Inflammatory macrophage (primary cell): ENCODE measurements around the gene OSBPL9.
"Not testable (repeated sequence)": the region's sequence is repeated elsewhere in the genome, so short reads cannot be mapped to it uniquely, and the experiment has no call there.

Experiments used
- DNase-seq, 2 donors: peaks; one replicate each; pipeline ENCODE4 v3.0.0-alpha.2; 2020 to 2022

OSBPL9 gene

DNA sequence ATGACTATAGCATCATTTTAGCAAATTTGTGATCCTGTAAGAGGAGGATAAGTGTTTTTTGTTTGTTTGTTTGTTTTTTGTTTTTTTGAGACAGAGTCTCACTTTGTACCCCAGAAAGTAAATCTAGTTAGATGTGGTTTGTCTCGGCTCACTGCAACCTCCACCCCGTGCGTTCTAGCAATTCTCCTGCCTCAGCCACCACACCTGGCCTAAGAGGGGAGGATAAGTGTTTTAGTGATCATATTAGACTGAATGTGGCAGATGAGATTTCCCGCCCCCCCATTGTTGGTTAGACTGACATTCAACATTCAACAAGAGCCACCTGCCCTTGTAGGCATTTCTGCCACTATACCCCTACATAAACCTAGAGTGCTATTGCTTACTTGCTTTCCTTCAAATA is 98.5 kb downstream of the OSBPL9 start:
- no peak for DNase-seq

DNA sequence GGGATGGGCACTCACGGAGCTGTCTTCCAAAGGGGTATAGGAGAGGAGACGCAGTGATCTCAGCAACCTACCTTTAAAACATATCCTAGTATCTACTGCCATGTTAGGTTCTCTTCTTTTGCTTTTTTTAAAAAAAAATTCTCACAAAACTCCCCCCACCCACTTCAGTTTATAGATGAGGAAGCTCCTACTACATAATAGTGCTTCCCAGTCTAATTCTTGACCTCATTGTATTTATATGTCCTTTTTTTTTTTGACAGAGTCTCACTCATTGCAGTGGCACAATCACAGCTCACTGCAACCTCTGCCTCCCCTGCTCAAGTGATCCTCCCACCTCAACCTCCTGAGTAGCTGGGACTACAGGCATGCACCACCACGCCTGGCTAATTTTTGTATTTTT is 99.9 kb downstream of the OSBPL9 start:
- no peak for DNase-seq

DNA sequence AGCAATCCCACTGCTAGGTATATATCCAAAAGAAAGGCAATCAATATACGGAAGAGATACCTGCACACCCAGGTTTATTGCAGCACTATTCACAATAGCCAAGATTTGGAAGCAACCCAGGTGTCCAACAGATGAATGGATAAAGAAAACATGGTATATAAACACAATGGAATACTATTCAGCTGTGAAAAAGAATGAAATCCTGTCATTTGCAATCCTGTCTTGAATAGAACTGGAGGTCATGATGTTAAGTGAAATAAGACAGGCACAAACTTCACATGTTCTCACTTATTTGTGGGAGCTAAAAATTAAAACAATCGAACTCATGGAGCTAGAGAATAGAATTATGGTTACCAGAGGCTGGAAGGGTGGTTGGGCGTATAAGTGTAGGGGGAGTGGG is 101.0 kb downstream of the OSBPL9 start:
- DNase-seq: no peak

DNA sequence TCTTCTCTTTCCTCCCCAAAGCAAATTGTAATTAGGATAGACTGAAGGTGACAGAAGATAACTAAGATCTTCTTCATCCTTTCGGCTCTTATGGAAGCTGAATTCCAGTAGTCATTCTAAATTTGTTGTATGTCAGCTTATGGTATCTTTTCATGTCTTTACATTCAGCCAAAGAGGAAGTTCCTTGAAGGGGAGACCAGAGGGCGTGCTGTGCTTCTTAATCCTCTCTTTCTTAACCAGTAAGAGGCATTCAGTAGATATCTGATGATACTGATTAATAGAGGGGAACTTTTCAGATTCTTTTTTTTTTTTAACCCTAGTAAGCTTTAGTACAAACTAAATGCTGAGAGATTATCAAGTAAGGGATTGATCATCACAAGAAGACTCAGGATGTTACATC is 102.3 kb downstream of the OSBPL9 start:
- no peak for DNase-seq

DNA sequence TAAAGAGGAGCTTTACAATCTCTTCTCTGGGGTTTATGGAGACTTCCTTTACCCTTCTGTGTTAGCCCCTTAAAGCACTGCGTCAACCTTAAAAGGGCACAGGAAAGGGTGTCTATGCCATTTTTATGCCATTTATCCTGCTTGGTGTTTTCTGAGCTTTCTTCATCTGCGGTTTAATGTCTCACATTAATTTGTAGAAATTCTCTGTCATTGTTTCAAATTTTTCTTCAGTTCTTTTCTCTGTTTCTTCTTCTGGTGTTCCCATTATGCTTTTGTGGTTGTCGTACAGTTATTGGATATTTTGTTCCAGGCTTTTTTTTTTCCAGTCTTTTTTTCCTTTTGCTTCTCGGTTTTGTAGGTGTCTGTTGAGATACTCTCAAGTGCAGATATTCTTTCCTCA is 107.9 kb downstream of the OSBPL9 start:
- DNase-seq: no peak

DNA sequence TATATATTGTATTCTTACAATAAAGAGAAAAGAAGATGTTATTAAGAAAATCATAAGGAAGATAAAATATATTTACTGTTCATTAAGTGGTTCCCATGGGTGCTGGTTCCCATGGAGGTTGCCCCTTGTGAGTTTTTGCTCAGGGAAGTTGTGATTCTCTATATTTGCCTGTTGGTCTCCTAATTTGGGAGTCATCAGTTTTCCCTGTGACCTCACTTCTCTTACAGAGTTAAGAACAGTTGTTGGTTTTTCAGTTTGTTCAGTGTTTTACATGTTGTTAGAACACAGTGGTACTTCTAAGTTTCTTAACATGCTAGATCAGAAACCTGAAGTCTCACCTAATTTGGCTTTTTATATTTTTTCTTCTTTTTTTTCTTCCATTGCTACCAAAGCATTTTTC is 109.2 kb downstream of the OSBPL9 start:
- no peak for DNase-seq

DNA sequence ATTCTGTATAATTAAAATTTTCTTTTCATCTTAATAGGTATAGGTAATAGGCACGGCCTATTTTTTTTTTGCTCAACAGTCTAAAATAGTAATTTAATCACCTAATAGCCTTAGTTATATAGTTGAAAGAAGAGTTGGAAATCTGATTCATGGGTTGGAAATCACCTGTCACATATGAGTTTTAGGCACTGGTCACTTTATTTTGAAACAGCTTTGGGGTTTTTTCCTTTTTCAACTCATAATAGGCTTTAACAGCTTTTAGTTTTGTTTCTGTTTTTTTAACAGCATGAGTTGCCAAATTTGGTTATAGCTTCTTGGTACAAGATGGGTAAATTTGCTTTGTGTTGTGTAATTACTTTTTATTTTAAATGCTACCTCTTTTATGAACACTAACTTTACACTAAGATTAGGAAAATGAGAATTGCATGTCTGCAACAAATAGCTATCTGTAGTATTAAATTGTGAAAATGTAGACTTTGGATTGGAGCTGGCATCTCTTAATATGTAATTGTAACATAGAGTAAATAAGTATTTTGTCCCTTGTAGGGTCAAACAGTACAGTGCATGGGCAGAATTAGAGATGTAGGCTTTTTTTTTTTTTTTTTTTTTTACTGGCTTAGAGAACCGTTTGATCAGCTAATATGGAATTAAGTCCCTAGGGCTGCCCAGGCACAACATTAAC is 109.8 kb downstream of the OSBPL9 start:
- DNase-seq: no peak

DNA sequence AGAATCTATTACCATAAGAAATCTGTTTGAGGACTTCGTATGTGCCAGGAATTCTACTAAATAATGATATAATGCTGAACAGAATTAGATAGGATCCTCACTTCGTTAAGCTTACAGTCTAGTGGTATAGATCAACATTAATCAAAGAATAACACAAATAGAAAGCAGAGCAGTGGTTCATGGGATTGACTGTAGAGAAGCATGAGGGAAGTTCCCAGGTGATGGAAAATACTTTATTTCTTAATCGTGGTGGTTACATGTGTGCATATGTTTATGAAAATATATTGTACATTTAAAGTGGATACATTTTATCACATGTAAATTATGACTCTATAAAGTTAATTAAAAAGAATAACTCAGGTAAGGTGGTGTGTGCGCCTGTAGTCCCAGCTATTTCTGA is 110.5 kb downstream of the OSBPL9 start:
- no peak for DNase-seq

DNA sequence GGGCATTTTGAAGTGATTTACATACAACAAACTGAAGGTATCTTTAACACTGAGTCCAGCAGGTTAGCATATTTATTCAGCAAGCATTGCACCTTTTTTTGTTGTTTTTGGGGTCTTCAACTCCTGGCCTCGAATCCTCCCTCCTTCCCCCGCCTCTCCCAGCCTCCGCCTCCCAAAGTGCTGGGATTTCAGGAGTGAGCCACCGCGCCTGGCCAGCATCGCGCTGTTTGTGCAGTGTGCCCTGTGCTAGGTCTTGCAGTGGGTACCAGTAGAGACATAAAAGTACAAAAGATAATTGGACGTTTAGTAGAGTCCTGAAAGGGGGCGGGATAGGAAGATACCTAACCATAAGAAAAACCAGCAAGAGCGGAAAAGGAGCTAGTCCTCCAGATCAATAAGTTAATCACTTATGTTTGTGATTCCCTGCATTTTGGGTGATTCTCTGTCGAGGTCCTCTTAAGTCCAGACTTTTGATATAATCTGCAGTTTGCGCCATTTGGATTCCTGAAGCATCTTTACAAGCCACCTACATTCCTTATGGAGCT is 111.8 kb downstream of the OSBPL9 start:
- no peak for DNase-seq

DNA sequence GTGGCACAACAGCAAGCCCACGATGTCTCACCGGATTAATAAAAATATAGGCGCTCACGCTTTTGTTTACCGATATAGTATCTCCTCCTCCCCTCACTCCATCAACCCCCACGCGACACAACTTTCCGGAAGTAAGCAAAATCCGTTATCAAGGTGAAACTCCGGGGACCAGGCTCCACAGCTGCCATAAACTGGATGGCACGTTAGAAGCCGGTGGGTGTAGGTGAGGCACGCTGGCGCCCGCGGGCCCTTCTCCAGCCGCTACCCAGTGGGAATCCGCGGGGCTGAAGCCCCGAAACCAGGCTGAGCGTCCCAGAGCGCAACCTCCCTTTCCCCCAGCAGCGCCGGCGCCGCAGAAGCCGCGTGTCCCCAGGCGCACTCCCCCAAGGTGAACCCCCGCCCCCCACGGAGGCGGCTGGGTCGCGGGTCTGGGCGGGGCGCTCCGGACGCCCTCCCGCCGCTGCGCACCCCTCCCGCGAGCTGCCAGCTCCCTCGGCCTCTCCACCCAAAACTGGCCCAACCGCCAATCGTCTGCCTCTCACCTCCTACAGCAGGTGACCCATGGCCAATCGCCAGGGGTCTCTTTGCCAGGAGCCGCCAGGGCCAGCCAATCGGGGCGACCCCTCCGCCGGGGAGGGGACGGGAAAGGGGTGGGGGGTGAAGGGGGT is 112.4 kb downstream of the OSBPL9 start:
- peak; percentile 88 to 95 for DNase-seq

DNA sequence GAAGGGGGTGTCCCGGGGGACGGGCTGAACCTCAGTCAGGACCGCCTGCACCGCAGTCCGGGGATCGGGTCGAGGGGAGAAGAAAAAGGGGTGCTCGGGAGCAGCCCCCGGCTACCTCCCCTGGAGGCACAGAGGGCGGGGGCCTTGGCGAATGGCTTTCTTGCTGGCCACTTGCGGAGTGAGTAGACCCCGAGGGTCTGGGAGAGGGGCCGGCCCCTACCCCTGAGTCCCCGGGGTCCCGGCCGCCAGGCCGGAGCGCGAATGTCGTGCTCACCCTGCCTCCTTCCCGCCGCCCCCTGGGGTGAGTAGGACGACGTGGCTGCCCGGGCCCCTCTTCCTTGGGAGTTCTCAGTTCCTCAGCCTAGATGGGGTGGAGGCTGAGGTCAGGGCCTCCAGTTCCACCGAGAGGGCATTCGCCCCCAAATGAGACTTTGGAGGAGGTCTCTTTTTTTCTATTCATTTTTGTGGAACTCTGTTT is 113.0 kb downstream of the OSBPL9 start:
- DNase-seq: peak; percentile 16 to 40

DNA sequence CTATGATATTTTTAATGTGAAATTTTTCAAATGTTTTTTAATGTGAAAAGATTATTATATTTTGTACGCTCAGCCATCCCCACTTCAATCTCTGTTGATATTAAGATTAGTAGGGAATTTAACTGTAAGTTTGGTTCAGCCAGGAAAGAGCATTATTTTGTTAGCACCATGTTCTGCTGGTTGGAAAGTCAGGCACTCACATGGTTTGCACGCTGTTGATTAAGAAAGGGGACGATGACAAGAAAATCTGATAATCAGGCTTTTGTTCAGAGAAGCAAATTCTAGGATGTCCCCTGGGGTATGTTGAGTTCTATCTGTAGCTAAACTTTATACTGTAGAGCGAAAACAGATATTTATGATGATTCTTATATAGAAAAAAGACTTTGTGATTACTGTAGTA is 115.1 kb downstream of the OSBPL9 start:
- no peak for DNase-seq

DNA sequence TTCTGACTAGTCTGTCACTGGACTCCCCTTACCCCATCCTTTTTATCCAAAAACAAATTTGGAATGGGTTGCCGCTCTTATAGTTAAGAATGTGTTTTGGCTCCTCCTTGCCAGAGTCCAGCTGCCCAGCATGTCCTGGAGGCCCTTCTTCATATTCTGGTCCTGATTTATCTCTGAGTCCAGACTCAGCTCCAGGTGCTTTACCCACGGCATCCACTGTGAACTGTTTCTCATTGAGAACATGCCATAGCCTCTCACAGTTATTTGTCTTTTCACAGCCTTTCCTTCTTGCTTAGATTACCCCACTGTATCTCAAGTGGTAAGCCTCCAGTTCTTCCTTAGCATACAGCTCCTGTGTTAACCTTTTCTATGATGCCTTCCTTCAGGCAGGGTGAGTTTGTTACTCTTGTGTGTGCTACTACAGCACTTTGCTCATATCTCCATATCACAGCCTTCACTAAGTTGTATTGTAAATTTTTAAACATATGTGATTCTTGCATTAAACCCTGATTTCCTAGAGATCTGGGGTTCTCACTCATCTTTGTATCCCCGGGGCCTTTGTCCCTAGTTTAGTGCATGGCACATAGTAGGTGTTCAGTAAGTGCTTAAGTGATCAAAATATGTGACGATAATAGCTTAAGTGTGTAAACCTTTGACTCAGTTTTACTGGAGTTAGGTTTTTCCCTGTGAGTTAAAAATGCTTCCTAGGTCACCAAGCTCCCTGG is 116.0 kb downstream of the OSBPL9 start:
- no peak for DNase-seq

DNA sequence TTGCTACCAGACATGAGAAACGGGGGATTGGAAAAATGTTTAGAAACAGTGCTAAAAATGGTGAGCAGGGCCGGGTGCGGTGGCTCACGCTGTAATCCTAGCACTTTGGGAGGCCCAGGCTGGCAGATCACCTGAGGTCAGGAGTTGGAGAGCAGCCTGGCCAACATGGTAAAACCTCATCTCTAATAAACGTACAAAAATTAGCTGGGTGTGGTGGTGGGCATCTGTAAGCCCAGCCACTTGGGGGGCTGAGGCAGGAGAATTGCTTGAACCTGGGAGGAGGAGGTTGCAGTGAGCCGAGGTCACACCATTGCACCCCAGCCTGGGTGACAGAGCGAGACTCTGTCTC is 116.5 kb downstream of the OSBPL9 start:
- not testable (repeated sequence) for DNase-seq

DNA sequence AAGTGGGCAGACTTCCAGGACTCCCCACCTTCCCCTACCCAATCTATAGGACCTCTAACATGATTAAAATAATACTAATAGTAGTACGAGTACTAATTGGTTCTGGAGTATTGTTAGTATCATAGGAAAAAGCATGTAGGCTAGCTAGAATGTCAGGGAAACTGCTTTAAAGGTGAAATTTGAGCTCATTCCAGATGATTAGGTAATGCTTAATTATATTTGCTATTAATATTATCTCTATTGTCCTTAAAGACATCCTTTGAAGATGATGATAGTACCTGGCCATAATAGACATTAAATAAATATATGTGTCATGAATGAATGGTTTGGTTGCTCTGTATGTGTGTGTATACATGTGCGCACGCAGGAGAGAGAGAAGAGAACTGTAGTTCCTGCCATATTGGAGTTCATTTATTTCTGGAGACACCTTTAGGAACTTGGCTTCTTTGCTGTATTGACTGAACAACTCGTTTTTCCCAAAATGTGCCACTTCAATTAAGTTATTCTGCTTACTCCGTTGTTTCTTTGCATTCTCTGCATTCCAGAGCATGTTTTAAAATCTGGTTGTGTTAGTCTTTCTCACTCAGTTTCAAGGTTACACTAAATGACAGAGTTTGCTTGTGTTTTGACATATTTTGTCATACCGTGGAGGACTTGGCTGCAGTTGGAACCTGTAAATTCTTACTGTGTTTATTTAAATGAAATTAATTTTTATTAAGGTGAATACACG is 117.1 kb downstream of the OSBPL9 start:
- no peak for DNase-seq

DNA sequence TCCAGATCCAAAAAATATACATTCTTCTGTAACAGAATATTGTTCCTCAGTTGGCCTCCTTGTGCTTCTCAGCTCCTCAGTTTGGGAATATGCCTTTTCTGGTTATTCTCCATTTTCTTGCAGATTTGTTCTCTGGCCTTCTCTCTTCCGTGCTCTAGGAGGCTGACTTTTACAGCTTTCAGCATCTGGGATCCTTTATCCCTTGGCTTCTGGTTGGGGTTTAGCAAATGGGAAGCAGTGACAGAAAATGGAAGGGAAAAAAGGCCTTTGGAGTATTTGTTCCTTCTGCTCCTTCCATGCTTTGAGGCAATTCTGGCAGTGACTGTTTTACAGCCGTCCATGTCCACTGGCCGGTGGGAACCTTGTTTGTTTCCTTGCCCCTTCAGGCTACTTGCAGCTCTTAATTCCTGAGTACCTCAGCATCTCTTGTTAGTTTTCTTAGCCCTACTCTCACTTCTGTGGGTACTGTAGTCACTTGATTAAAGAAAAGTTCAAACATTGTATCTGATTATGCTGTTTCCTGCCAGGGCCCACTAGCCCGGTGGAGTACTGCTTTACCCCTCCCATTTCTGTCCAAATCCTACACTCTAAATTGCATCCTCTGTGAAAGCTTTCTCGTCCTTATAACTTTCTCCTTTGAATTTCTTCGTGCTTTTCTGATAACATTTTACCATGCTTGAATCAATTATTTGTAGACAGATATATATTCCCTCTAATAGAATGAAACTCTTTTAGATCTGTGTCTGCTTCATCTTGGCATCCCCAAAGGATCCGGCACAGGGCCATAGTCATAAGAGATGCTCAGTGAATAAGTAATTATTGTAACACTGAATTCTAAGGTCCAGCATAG is 118.2 kb downstream of the OSBPL9 start:
- no peak for DNase-seq

DNA sequence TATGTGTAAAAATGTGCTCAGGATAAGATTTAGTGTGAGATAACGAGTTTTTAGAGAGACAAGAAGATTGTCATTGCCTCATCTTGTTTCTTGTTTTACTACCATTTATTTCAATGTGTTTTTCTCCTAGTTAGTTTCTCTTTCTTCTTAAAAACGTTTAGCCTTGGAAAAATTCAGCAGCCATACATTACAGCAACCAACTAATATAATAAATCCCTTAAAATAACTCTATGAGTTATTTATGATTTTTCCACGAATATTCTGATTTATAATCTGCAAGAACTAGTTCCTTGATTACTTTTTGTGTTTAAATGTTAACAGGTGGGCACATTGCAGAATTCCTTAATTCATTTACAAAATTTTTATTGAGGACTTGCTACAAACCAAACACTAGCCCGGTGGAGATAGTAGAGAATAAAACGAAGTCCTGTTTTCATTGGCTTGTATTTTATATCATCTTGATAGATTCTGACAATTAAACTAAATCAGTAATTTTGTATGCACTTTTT is 118.9 kb downstream of the OSBPL9 start:
- DNase-seq: no peak

DNA sequence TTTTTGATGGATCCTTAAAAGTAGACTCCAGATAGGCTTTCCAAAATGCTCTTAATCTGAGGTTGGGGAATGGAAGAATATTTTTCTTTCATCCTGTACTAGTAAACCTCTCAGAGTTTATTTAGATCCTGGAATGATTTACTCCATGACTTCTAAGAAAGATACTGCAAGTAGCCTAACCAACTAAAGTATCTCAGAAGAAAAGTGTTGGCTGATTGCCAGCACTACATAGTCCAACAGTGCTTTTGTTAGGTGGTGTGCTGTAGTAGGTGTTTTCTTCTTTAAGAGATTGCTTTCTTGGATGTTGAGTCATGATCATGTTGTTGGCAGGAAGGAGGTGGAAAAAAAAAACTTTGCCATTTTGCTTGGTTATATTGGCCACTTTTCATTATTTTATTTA is 119.8 kb downstream of the OSBPL9 start:
- DNase-seq: no peak

DNA sequence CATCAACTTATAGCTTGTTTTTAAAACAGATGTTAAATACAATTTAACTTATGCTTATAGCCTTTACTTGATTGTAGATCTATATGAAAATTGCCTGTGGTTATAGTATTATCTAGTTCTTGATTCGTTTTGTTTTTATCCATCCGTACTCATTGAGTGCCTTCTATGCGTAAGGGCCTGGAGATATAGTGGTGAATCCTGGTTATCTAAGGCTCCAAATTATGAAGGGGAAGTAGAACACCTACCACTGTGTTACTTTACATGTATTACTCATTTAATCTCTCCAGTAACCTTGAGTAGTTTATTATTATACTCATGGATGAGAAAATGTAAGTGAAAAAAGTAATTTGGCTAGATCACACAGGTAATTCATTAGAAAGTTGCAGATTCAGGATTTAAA is 121.8 kb downstream of the OSBPL9 start:
- no peak for DNase-seq

DNA sequence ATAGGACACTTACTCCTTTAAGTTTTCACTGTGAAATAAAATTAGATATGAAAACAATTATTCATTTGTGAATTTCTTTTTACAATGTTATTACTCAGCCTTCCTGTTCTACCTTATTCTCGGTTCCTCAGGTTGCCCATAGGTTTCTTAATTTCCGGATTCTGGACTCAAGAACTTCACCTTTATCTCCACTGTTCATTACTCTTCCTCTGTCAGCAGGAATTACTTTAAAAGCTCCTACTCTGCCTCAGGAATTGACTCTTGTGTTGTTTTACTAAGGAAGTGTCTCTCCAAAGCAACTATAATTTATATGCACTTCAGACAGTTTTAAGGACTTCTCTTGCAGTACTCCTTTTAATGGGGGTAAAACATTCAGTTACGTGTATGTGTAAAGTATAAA is 123.8 kb downstream of the OSBPL9 start:
- no peak for DNase-seq

DNA sequence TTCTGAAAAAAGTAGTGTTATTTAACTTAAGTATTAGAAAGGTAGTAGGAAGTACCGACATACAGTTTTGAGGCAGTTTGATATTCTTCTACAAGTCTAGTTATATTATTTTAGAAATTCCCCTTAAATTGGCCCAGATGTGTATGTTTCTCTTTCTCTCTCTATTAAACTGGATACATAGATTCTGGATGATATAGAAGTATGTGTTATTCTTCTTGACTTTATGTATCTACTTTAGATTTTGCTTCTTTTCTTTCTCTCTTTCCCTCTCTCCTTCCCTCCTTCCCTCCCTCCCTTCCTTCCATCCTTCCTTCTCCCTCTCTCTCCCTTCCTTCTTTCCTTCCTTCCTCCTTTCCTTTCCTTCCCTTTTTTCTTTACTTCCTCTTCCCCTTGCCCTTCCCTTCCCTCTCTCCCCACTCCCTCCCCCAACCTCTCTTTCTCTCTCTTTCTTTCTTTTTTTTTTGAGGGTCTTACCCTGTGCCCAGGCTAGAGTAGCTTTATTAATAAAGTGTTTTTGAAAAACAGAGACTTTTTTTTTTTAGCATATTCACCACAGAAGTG is 124.3 kb downstream of the OSBPL9 start:
- DNase-seq: no peak
